Measurements from ENCODE around the gene COPS4. TPM values are rescaled to one million over a fixed set of nuclear protein-coding genes. Genes with fewer than 3 reads are reported as not detected.
"Not testable (repeated sequence)": the region's sequence is repeated elsewhere in the genome, so short reads cannot be mapped to it uniquely, and the experiment has no call there.

COPS4 gene
- total RNA-seq: 36.5 and 37.5 TPM in 2 replicates

- Mint-ChIP-seq H3K9me3 (no peaks in the 10 kb centered on the region), H3K4me3 (peak within 1 kb of the TSS; percentile 90), H3K36me3 (ENCODE audit: low read depth) (peaks cover 5% of the 10 kb centered on the region), H3K27ac (peak within 1 kb of the TSS; percentile 98), H3K4me1 (peaks cover 16% of the 10 kb centered on the region), H3K27me3 (peaks cover 6% of the 10 kb centered on the region)
- intact Hi-C loops (cut with micrococcal nuclease): loop anchor here (1.0 to 10.0 kb wide), 10 partner anchors 22 to 750 kb away; partner anchors contain the start of genes ABRAXAS1, COQ2, HELQ and SEC31A
- peak; percentile 98 for DNase-seq
Measured at GRCh38 chr4:83034630-83035494, at the start of gene COPS4. TSS of gene COPS4 (plus strand) at chr4:83035183. CDS start at chr4:83035225, 42 bp downstream.

GRCh38 chr4:82987519-82987918, 47.5 kb upstream of the COPS4 start:
- intact Hi-C loops (cut with micrococcal nuclease); H3K4me3 Mint-ChIP-seq: not testable (repeated sequence)

GRCh38 chr4:82988323-82988832, 46.6 kb upstream of the COPS4 start:
- H3K36me3 Mint-ChIP-seq (ENCODE audit: low read depth): peaks cover 21% of the 10 kb centered on the region
- H3K9me3 Mint-ChIP-seq: no peaks in the 10 kb centered on the region
- H3K27me3 Mint-ChIP-seq: no peaks in the 10 kb centered on the region
- no peak overlapping the region for H3K27ac Mint-ChIP-seq
- peak; percentile 11 for DNase-seq
- intact Hi-C loops (cut with micrococcal nuclease): loop anchor here (2.0 kb wide), 1 partner anchor 22 kb away; the partner anchor contains the start of gene LIN54
- H3K4me3 Mint-ChIP-seq: no peak overlapping the region
- H3K4me1 Mint-ChIP-seq: peaks cover 37% of the 10 kb centered on the region

More at GRCh38 chr4:82987519-82987918, 47.5 kb upstream of the COPS4 start:
- Mint-ChIP-seq H3K36me3 (ENCODE audit: low read depth) (peaks cover 24% of the 10 kb centered on the region), H3K4me1 (peaks cover 37% of the 10 kb centered on the region)
- not testable (repeated sequence) for H3K27me3 Mint-ChIP-seq, H3K27ac Mint-ChIP-seq, H3K9me3 Mint-ChIP-seq
- DNase-seq: peak; percentile 41

GRCh38 chr4:82989575-82990429, 45.2 kb upstream of the COPS4 start:
- Mint-ChIP-seq H3K27me3 (no peaks in the 10 kb centered on the region), H3K9me3 (no peaks in the 10 kb centered on the region), H3K4me3 (peak overlapping the region; percentile 66), H3K4me1 (peaks cover 29% of the 10 kb centered on the region), H3K27ac (peak overlapping the region; percentile 89), H3K36me3 (ENCODE audit: low read depth) (peaks cover 11% of the 10 kb centered on the region)
- intact Hi-C loops (cut with micrococcal nuclease): loop anchor here (2.0 kb wide), 1 partner anchor 21 kb away; the partner anchor contains the start of gene LIN54
- peak; percentile 78 for DNase-seq

GRCh38 chr4:82994834-82995233, 40.1 kb upstream of the COPS4 start:
- DNase-seq: peak; percentile 16
- no peak overlapping the region for H3K4me3 Mint-ChIP-seq
- no peaks in the 10 kb centered on the region for H3K9me3 Mint-ChIP-seq
- no peaks in the 10 kb centered on the region for H3K27me3 Mint-ChIP-seq
- H3K36me3 Mint-ChIP-seq (ENCODE audit: low read depth): peaks cover 3% of the 10 kb centered on the region
- peaks cover 19% of the 10 kb centered on the region for H3K4me1 Mint-ChIP-seq
- no peak overlapping the region for H3K27ac Mint-ChIP-seq
- intact Hi-C loops (cut with micrococcal nuclease): no loop called here

GRCh38 chr4:82998898-82999297, 36.1 kb upstream of the COPS4 start:
- no peak for DNase-seq
- Mint-ChIP-seq H3K27me3 (no peaks in the 10 kb centered on the region), H3K4me1 (peaks cover 8% of the 10 kb centered on the region), H3K9me3 (no peaks in the 10 kb centered on the region), H3K4me3 (no peak overlapping the region), H3K36me3 (ENCODE audit: low read depth) (peaks cover 18% of the 10 kb centered on the region), H3K27ac (no peak overlapping the region)
- intact Hi-C loops (cut with micrococcal nuclease): no loop called here

GRCh38 chr4:83002329-83002728, 32.7 kb upstream of the COPS4 start:
- Mint-ChIP-seq H3K36me3 (ENCODE audit: low read depth) (peaks cover 21% of the 10 kb centered on the region), H3K27ac (no peak overlapping the region), H3K4me1 (peaks cover 17% of the 10 kb centered on the region), H3K9me3 (no peaks in the 10 kb centered on the region), H3K4me3 (no peak overlapping the region), H3K27me3 (no peaks in the 10 kb centered on the region)
- peak; percentile 40 for DNase-seq
- intact Hi-C loops (cut with micrococcal nuclease): no loop called here

GRCh38 chr4:83003044-83003791, 31.8 kb upstream of the COPS4 start:
- H3K4me1 Mint-ChIP-seq: peaks cover 23% of the 10 kb centered on the region
- H3K36me3 Mint-ChIP-seq (ENCODE audit: low read depth): peaks cover 21% of the 10 kb centered on the region
- H3K27me3 Mint-ChIP-seq; H3K9me3 Mint-ChIP-seq; H3K4me3 Mint-ChIP-seq; intact Hi-C loops (cut with micrococcal nuclease); H3K27ac Mint-ChIP-seq: not testable (repeated sequence)
- DNase-seq: peak; percentile 37

- peaks cover 7% of the 10 kb centered on the region for H3K36me3 Mint-ChIP-seq (ENCODE audit: low read depth)
- H3K27ac Mint-ChIP-seq: peak overlapping the region; percentile 99
- peaks cover 52% of the 10 kb centered on the region for H3K4me1 Mint-ChIP-seq
- peak overlapping the region; percentile 100 for H3K4me3 Mint-ChIP-seq
- intact Hi-C loops (cut with micrococcal nuclease): no loop called here
- no peak for DNase-seq
- no peaks in the 10 kb centered on the region for H3K9me3 Mint-ChIP-seq
- H3K27me3 Mint-ChIP-seq: no peaks in the 10 kb centered on the region
Measured at GRCh38 chr4:83009529-83009928, 25.5 kb upstream of the COPS4 start.

GRCh38 chr4:83010111-83010521, 24.9 kb upstream of the COPS4 start:
- H3K27ac Mint-ChIP-seq: peak overlapping the region; percentile 99
- peaks cover 6% of the 10 kb centered on the region for H3K36me3 Mint-ChIP-seq (ENCODE audit: low read depth)
- peak overlapping the region; percentile 100 for H3K4me3 Mint-ChIP-seq
- intact Hi-C loops (cut with micrococcal nuclease): loop anchor here (1.0 to 5.0 kb wide), 6 partner anchors 21 to 637 kb away; partner anchors contain the start of genes HNRNPD and THAP9
- H3K27me3 Mint-ChIP-seq: peaks cover 1% of the 10 kb centered on the region
- H3K4me1 Mint-ChIP-seq: peaks cover 52% of the 10 kb centered on the region
- H3K9me3 Mint-ChIP-seq: no peaks in the 10 kb centered on the region
- peak; percentile 70 for DNase-seq

GRCh38 chr4:83010522-83011318, 24.3 kb upstream of the COPS4 start, which contains the start of gene LIN54:
TSS of gene LIN54 (minus strand) at chr4:83010823. CDS start at chr4:82984844, 25,979 bp downstream.
- Mint-ChIP-seq H3K4me3 (peak within 1 kb of the TSS; percentile 100), H3K9me3 (no peaks in the 10 kb centered on the region), H3K27ac (peak within 1 kb of the TSS; percentile 99), H3K27me3 (peaks cover 1% of the 10 kb centered on the region), H3K4me1 (peaks cover 50% of the 10 kb centered on the region), H3K36me3 (ENCODE audit: low read depth) (peaks cover 6% of the 10 kb centered on the region)
- intact Hi-C loops (cut with micrococcal nuclease): loop anchor here (1.0 to 5.0 kb wide), 7 partner anchors 22 to 637 kb away; partner anchors contain the start of genes HNRNPD and THAP9
- DNase-seq: peak; percentile 95

GRCh38 chr4:83011689-83012199, 23.2 kb upstream of the COPS4 start:
- intact Hi-C loops (cut with micrococcal nuclease): loop anchor here (1.0 to 5.0 kb wide), 11 partner anchors 23 to 583 kb away; partner anchors contain the start of genes COQ2, HELQ and SEC31A
- no peak for DNase-seq
- peaks cover 45% of the 10 kb centered on the region for H3K4me1 Mint-ChIP-seq
- H3K4me3 Mint-ChIP-seq: peak overlapping the region; percentile 100
- peak overlapping the region; percentile 99 for H3K27ac Mint-ChIP-seq
- peaks cover 2% of the 10 kb centered on the region for H3K36me3 Mint-ChIP-seq (ENCODE audit: low read depth)
- H3K9me3 Mint-ChIP-seq: no peaks in the 10 kb centered on the region
- H3K27me3 Mint-ChIP-seq: peaks cover 1% of the 10 kb centered on the region
